MM.1S (cell line): ENCODE measurements around the gene VPS8.

Source experiments
- DNase-seq: peaks from one replicate; pipeline ENCODE4 v3.0.0-alpha.2; 2015
- H2AFZ ChIP-seq: fragments of 300-600 bp; sonication (generic); 2 replicates; pipeline ENCODE4 v1.6.0; 2016; ENCODE audit warnings: antibody characterized with exemption, low read length
- H3F3A ChIP-seq: fragments of 300-600 bp; sonication (generic); 2 replicates; pipeline ENCODE4 v1.6.1; 2016; ENCODE audit warnings: mild to moderate bottlenecking, antibody characterized with exemption, low read length, moderate library complexity, mixed read lengths; ENCODE audit not compliant: insufficient read depth
- H3K27ac ChIP-seq: fragments of 300-600 bp; sonication (generic); 2 replicates; pipeline ENCODE4 v1.5.1; 2016; ENCODE audit warnings: mild to moderate bottlenecking, low read length
- H3K27me3 ChIP-seq: fragments of 300-600 bp; sonication (generic); replicated peaks from 2 replicates; pipeline ENCODE4 v1.6.0; 2016; ENCODE audit warnings: low read length; ENCODE audit not compliant: insufficient read depth
- H3K36me3 ChIP-seq: fragments of 300-600 bp; sonication (generic); replicated peaks from 2 replicates; pipeline ENCODE4 v1.6.1; 2016; ENCODE audit warnings: mild to moderate bottlenecking, low read length, mixed read lengths; ENCODE audit not compliant: insufficient read depth
- H3K4me1 ChIP-seq: fragments of 300-600 bp; sonication (generic); 2 replicates; pipeline ENCODE4 v1.6.1; 2016; ENCODE audit warnings: low read length, mixed read lengths
- H3K4me2 ChIP-seq: fragments of 300-600 bp; sonication (generic); 2 replicates; pipeline ENCODE4 v1.6.0; 2016; ENCODE audit warnings: low read depth, low read length
- H3K4me3 ChIP-seq: fragments of 300-600 bp; sonication (generic); 2 replicates; pipeline ENCODE4 v1.5.1; 2016; ENCODE audit warnings: low read length, mixed read lengths
- H3K79me2 ChIP-seq: fragments of 300-600 bp; sonication (generic); 2 replicates; pipeline ENCODE4 v1.6.1; 2016; ENCODE audit warnings: mixed run types, low read length, mixed read lengths
- H3K9ac ChIP-seq: fragments of 300-600 bp; sonication (generic); 2 replicates; pipeline ENCODE4 v1.6.1; 2016; ENCODE audit warnings: low read length, mixed read lengths
- H3K9me2 ChIP-seq: fragments of 300-600 bp; sonication (generic); replicated peaks from 2 replicates; pipeline ENCODE4 v1.6.1; 2016; ENCODE audit warnings: mild to moderate bottlenecking, low read length, mixed read lengths; ENCODE audit not compliant: insufficient read depth
- H3K9me3 ChIP-seq: fragments of 300-600 bp; sonication (generic); replicated peaks from 2 replicates; pipeline ENCODE4 v1.6.1; 2016; ENCODE audit warnings: mild to moderate bottlenecking, low read length, mixed read lengths; ENCODE audit not compliant: insufficient read depth
- H4K20me1 ChIP-seq: fragments of 300-600 bp; sonication (generic); 2 replicates; pipeline ENCODE4 v1.6.1; 2016; ENCODE audit warnings: mild to moderate bottlenecking, low read length, moderate library complexity, mixed read lengths; ENCODE audit not compliant: insufficient read depth
- EZH2 ChIP-seq: fragments of 300-600 bp; sonication (generic); optimal IDR thresholded peaks from 2 replicates; pipeline ENCODE3; 2017; ENCODE audit warnings: low read depth, mild to moderate bottlenecking, antibody characterized with exemption, low read length, mixed read lengths
- EZH2phosphoT487 ChIP-seq: fragments of 300-600 bp; sonication (generic); IDR thresholded peaks from 2 replicates; pipeline ENCODE4 v1.6.1; 2018; ENCODE audit warnings: antibody characterized with exemption, low read length
- TF ChIP-seq, protein P1 (sequence below): fragments of 300-600 bp; sonication (generic); IDR thresholded peaks from 2 replicates; pipeline ENCODE4 v1.5.1; 2016; ENCODE audit warnings: antibody characterized with exemption, low read length, mixed read lengths

Gene VPS8

DNA sequence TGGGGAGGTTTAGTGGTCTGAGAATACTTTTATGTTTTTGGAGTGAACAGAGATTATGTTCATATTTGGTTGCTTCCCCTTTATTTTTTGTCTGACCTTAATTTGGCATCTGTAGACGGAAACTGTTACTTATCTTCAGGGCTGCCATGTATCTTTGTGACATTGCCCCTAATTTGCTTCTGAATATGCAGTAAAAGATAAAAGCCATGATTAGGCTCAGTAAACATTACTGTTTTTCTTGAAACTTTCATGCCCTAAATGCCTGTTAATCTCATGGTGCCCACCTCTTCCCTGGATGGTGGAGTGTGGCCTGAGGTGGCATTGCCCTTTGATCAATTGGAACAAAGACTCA is 234.2 kb downstream of the VPS8 start:
- no peaks in the 10 kb centered on the region for H3K9me3 ChIP-seq
- H3K4me2 ChIP-seq: no peak overlapping the region
- no peak overlapping the region for H2AFZ ChIP-seq
- no peaks in the 10 kb centered on the region for H3K9me2 ChIP-seq
- no peaks in the 10 kb centered on the region for H3K79me2 ChIP-seq
- H3F3A ChIP-seq: no peaks in the 10 kb centered on the region
- no peak overlapping the region for H3K4me3 ChIP-seq
- H3K27me3 ChIP-seq: no peaks in the 10 kb centered on the region
- H4K20me1 ChIP-seq: no peaks in the 10 kb centered on the region
- H3K4me1 ChIP-seq: no peaks in the 10 kb centered on the region
- H3K9ac ChIP-seq: no peak overlapping the region
- H3K36me3 ChIP-seq: no peaks in the 10 kb centered on the region
- TF ChIP-seq EZH2 (no peak), EZH2phosphoT487 (no peak)
- TF ChIP-seq, protein P1, sequence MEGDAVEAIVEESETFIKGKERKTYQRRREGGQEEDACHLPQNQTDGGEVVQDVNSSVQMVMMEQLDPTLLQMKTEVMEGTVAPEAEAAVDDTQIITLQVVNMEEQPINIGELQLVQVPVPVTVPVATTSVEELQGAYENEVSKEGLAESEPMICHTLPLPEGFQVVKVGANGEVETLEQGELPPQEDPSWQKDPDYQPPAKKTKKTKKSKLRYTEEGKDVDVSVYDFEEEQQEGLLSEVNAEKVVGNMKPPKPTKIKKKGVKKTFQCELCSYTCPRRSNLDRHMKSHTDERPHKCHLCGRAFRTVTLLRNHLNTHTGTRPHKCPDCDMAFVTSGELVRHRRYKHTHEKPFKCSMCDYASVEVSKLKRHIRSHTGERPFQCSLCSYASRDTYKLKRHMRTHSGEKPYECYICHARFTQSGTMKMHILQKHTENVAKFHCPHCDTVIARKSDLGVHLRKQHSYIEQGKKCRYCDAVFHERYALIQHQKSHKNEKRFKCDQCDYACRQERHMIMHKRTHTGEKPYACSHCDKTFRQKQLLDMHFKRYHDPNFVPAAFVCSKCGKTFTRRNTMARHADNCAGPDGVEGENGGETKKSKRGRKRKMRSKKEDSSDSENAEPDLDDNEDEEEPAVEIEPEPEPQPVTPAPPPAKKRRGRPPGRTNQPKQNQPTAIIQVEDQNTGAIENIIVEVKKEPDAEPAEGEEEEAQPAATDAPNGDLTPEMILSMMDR: no peak
- no peak overlapping the region for H3K27ac ChIP-seq
- DNase-seq: no peak

DNA sequence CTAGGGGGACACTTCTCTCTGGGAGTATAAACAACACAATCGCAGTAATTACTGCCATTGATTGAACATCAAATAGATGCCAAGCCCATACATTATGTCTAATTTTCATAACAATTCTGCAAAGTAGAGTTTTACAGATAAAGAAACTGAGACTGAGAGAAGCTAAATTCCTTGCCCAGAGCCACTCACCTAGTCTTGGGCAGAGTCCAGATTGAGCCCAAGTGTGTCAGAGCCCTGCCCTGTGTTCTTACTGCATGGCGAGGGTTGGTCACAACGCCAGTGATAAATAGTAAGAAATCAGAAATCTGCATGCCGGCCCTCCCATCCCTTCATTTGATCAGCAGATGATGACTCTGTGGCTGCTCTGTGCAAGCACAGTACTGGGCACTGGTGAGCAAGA is 234.6 kb downstream of the VPS8 start:
- Histone ChIP-seq H3K36me3 (no peaks in the 10 kb centered on the region), H3K4me2 (no peak overlapping the region), H3K79me2 (no peaks in the 10 kb centered on the region), H3K27ac (no peak overlapping the region), H2AFZ (no peak overlapping the region), H3F3A (no peaks in the 10 kb centered on the region), H3K9me3 (no peaks in the 10 kb centered on the region), H3K9ac (no peak overlapping the region), H3K4me1 (no peaks in the 10 kb centered on the region), H3K4me3 (no peak overlapping the region), H3K27me3 (no peaks in the 10 kb centered on the region), H3K9me2 (no peaks in the 10 kb centered on the region), H4K20me1 (no peaks in the 10 kb centered on the region)
- no peak for DNase-seq
- TF ChIP-seq EZH2 (no peak), EZH2phosphoT487 (no peak)
- TF ChIP-seq, protein P1: no peak

DNA sequence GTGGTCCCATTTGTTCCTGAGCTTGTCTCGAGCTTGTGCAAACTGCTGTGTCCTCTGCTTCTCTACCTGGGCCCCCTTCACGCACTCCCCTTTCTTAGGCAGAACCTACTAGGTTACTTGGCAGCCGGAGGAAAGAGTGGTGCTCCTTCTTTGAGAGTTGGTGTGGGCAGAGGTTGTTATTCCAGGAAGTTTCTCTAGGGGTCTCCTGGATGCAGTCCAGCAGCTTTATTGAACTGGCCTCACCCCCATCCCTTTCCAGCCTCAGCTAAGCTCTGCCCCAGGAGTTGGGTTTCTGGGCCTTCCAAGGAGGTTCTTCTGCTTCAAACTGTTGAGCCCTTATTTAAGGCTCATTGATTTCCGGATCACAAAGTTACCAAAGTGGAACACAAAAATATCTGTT is 237.7 kb downstream of the VPS8 start:
- no peaks in the 10 kb centered on the region for H3K27me3 ChIP-seq
- no peaks in the 10 kb centered on the region for H3K9me2 ChIP-seq
- H3K4me2 ChIP-seq: no peak overlapping the region
- H3F3A ChIP-seq: no peaks in the 10 kb centered on the region
- no peak overlapping the region for H3K9ac ChIP-seq
- no peak overlapping the region for H2AFZ ChIP-seq
- H3K27ac ChIP-seq: no peak overlapping the region
- H3K4me1 ChIP-seq: no peaks in the 10 kb centered on the region
- no peaks in the 10 kb centered on the region for H4K20me1 ChIP-seq
- H3K79me2 ChIP-seq: no peaks in the 10 kb centered on the region
- H3K4me3 ChIP-seq: no peak overlapping the region
- no peak for DNase-seq
- H3K9me3 ChIP-seq: no peaks in the 10 kb centered on the region
- TF ChIP-seq EZH2 (no peak), EZH2phosphoT487 (no peak)
- TF ChIP-seq, protein P1: no peak
- no peaks in the 10 kb centered on the region for H3K36me3 ChIP-seq
